Adrenal gland (tissue), 12 donors: ENCODE measurements around the gene FARP1. TPM values are rescaled to one million over a fixed set of nuclear protein-coding genes. Genes with fewer than 3 reads are reported as not detected.
A peak's percentile ranks its signal among the peaks of the same experiment; 100 is the strongest.

ENCODE experiments used
- DNase-seq, 7 donors: peaks; one replicate each; pipeline ENCODE4 v3.0.0-alpha.2; 2019 to 2020
- H3K27ac ChIP-seq, 5 donors: fragments of 200-600 bp; sonication (generic) in 4 of 5; 1 replicate in 3 of 5; 2 replicates in 2 of 5; pipeline versions ENCODE4 v1.5.1 to v1.8.0; 2016 to 2020; ENCODE audit warnings: mild to moderate bottlenecking in 1 of 5
- H3K27me3 ChIP-seq: fragments of 200-600 bp; 2 replicates; pipeline ENCODE4 v1.8.0; 2021
- H3K36me3 ChIP-seq, 2 donors: fragments of 200-600 bp; replicated peaks in 1 of 2; 1 replicate in 1 of 2; 2 replicates in 1 of 2; pipeline versions ENCODE4 v1.5.1 to v1.8.0; 2018 to 2022
- H3K4me1 ChIP-seq, 2 donors: fragments of 200-600 bp; replicated peaks in 1 of 2; 1 replicate in 1 of 2; 2 replicates in 1 of 2; pipeline versions ENCODE4 v1.5.1 to v1.8.0; 2018 to 2021
- H3K4me3 ChIP-seq, 4 donors: fragments of 200-600 bp; sonication (generic) in 3 of 4; one replicate each; pipeline ENCODE4 v1.5.1; 2016 to 2018
- H3K9me3 ChIP-seq, 3 donors: fragments of 200-600 bp; sonication (generic) in 1 of 3; replicated peaks in 1 of 3; 1 replicate in 2 of 3; 2 replicates in 1 of 3; pipeline versions ENCODE4 v1.5.1 to v1.8.0; 2016 to 2021
- CTCF ChIP-seq, 6 experiments: fragments of 450-650 bp in 4 of 6; fragments of 200-600 bp in 2 of 6; sonication (generic) in 1 of 6; IDR thresholded peaks; 1 replicate in 5 of 6; 2 replicates in 1 of 6; pipeline versions ENCODE4 v1.5.1 to v1.8.0; 2016 to 2021; ENCODE audit warnings: antibody characterized with exemption in 6 of 6, mild to moderate bottlenecking in 2 of 6, moderate library complexity in 1 of 6
- POLR2A ChIP-seq, 2 donors: fragments of 450-650 bp; IDR thresholded peaks; one replicate each; pipeline ENCODE4 v1.6.1; 2017; ENCODE audit warnings: antibody characterized with exemption in 2 of 2, mild to moderate bottlenecking in 2 of 2, moderate library complexity in 1 of 2
- WGBS, 4 donors: extraction: QIAGEN DNeasy Blood & Tissue Kit in 2 of 4; methylation state at CpG; one replicate each; pipeline versions ENCODE4 v1.1.5 to v1.1.7; 2013 to 2017; 5-methylcytosine and 5-hydroxymethylcytosine counted together
- intact Hi-C, 2 donors: fragments of 100-400 bp; cut with DNase I; formaldehyde crosslinking; loops; one replicate each; pipeline versions ENCODE4 v1.14.1 to v1.15.0; 2022 to 2023
- polyA plus RNA-seq, 3 donors: library from polyadenylated mRNA; stranded (reverse); fragments of 200-250 nt in 2 of 3; fragments of 350-450 nt in 1 of 3; fragmentation: Illumina TruSeq in 1 of 3; extraction: RNeasy Lipid Tissue Mini Kit (QIAGEN cat#74804) in 1 of 3; gene quantifications; one replicate each; pipeline ENCODE4 v1.2.3, GENCODE V29; 2013 to 2014
- total RNA-seq, 9 donors: library from RNA; depleted of rRNA in 4 of 9; stranded (reverse); fragments of >200 nt in 4 of 9; fragments of 120-200 nt in 1 of 9; fragmentation: NEBNext Ultra II Directional in 1 of 9; extraction: Animal tissue kit (Norgen Biotek cat#: 25700) in 1 of 9; gene quantifications; one replicate each; pipeline versions ENCODE4 v1.1.0 to v1.2.4, GENCODE V29; 2013 to 2023
- donor health status: healthy with polysubstance abuse.
- donor health status: Bipolar disorder and iron deficiency.
- donor health status: DM: yes; HTN: yes; CAD: no.
- donor health status: DM: no; HTN: no; CAD: no.
- donor health status: DM: no; HTN: no; CAD: no.
- donor health status: DM: yes; HTN: yes; CAD: no.

Gene FARP1
- total and polyA plus RNA-seq, 12 donors, result 27.1 to 304 (median 71.6) TPM

GRCh38 chr13:98315902-98316301 is 173.0 kb downstream of the FARP1 start:
- TF ChIP-seq CTCF (IDR thresholded peaks at IDR 0.05) (no peak), POLR2A (IDR thresholded peaks at IDR 0.05) (no peak)
- intact Hi-C loops, result no loop called here
- Histone ChIP-seq H3K27ac (no peak overlapping the region), H3K4me1 (no peaks in the 10 kb centered on the region), H3K36me3 (no peaks in the 10 kb centered on the region), H3K4me3 (no peak overlapping the region), H3K27me3 (no peaks in the 10 kb centered on the region), H3K9me3 (no peaks in the 10 kb centered on the region)
- 78 to 96% (median 90%) methylated on average over 6 to 8 of the region's 8 CpGs for WGBS, 4 donors
- no peak for DNase-seq

GRCh38 chr13:98317573-98318171 is 174.8 kb downstream of the FARP1 start:
- TF ChIP-seq CTCF (IDR thresholded peaks at IDR 0.05) (no peak), POLR2A (IDR thresholded peaks at IDR 0.05) (no peak)
- 91 to 97% (median 93%) methylated on average over 3 of the region's 3 CpGs for WGBS, 4 donors
- H3K9me3 ChIP-seq, result no peaks in the 10 kb centered on the region
- H3K27me3 ChIP-seq, result no peaks in the 10 kb centered on the region
- H3K27ac ChIP-seq, result no peak overlapping the region
- no peak overlapping the region for H3K4me3 ChIP-seq
- no peak for DNase-seq
- no peaks in the 10 kb centered on the region for H3K4me1 ChIP-seq
- H3K36me3 ChIP-seq, result no peaks in the 10 kb centered on the region
- intact Hi-C loops, result no loop called here

GRCh38 chr13:98318263-98318878 is 175.5 kb downstream of the FARP1 start:
- no peak overlapping the region for H3K27ac ChIP-seq
- no peaks in the 10 kb centered on the region for H3K27me3 ChIP-seq
- DNase-seq, result peak; percentile 54 to 79 (median 74)
- no peaks in the 10 kb centered on the region for H3K36me3 ChIP-seq
- TF ChIP-seq CTCF (IDR thresholded peaks at IDR 0.05), result no peak
- TF ChIP-seq POLR2A (IDR thresholded peaks at IDR 0.05), result no peak
- no peaks in the 10 kb centered on the region for H3K9me3 ChIP-seq
- WGBS, 4 donors, result 50 to 57% (median 54%) methylated on average over 9 to 11 of the region's 11 CpGs
- H3K4me1 ChIP-seq, result peaks cover 0 to under 1% of the 10 kb centered on the region in 2 donors
- no peak overlapping the region for H3K4me3 ChIP-seq
- intact Hi-C loops, result no loop called here

GRCh38 chr13:98320561-98321105 is 177.7 kb downstream of the FARP1 start:
- Histone ChIP-seq H3K27me3 (no peaks in the 10 kb centered on the region), H3K36me3 (no peaks in the 10 kb centered on the region), H3K27ac (no peak overlapping the region), H3K9me3 (no peaks in the 10 kb centered on the region), H3K4me3 (no peak overlapping the region), H3K4me1 (peaks cover 0 to 16% of the 10 kb centered on the region in 2 donors)
- intact Hi-C loops, result no loop called here
- no peak for DNase-seq
- 94 to 96% (median 95%) methylated on average over 9 of the region's 9 CpGs for WGBS, 4 donors
- TF ChIP-seq CTCF (IDR thresholded peaks at IDR 0.05), result no peak
- TF ChIP-seq POLR2A (IDR thresholded peaks at IDR 0.05), result no peak
